Measurements from ENCODE around the gene SEMA4C. TPM values are rescaled to one million over a fixed set of nuclear protein-coding genes. Genes with fewer than 3 reads are reported as not detected.
"Not testable (repeated sequence)": the region's sequence is repeated elsewhere in the genome, so short reads cannot be mapped to it uniquely, and the experiment has no call there.

SEMA4C gene
- total RNA-seq, 1 donor from 2014 or later = 18.6 TPM

DNA sequence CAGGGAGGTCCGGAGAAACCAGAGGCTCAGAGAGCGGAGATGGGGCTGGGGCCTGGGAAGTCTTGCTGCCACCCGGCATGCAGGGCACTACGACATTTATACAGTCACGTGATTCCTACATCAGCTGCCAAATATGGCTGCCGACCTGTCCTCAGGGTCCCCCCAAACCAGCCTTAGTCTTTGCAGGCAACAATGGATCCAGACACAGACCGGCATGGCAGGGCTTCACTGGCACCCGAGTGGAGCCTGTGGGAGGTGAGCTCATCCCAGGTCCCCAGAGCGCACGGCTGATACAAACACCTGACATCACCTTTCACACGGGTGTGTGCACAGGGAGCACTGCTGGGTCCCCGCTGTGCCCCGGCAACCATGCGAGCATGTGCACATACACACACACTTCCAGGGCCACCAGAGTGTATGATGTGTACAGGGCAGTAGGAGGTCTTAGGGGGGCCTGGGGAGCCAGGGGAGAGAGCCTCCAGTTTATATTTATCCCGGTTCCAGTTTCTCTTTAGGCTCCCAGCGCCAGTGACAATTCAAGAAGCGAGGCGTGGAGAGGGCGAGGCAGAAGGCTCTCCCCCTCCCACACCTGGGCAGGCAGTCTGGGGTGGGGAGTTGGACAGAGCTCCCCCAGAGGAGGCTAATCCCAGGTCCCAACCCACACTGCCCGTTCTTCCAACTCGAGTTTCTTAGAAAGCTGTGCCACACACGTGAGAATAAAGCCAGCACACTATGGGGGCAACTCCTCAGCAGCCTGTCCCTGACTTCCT lies 2.7 kb downstream of the SEMA4C start:
- no peak for DNase-seq (ENCODE audit: low spot score)
- no peak for ATAC-seq

DNA sequence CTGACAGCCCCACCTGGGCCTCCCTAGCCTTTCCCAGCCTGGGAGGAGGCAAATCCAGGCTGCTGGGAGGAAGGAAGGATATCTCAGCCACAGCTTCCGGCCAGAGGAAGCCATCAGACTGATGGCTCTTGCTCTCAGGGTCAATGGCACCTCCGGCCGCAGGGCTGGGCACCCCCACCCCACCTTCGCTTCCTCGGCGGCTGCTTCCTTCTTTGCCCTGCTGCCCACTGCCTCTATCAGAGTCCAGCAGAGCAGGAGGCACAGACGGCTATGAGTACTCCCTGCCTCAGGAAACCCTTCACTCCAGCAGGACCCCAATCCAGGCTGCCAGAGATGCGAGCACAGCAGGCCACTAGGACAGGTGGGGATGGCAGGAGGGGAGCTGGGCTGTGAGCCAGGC lies 3.3 kb downstream of the SEMA4C start:
- DNase-seq (ENCODE audit: low spot score) (peak; percentile 48), ATAC-seq (no peak)

DNA sequence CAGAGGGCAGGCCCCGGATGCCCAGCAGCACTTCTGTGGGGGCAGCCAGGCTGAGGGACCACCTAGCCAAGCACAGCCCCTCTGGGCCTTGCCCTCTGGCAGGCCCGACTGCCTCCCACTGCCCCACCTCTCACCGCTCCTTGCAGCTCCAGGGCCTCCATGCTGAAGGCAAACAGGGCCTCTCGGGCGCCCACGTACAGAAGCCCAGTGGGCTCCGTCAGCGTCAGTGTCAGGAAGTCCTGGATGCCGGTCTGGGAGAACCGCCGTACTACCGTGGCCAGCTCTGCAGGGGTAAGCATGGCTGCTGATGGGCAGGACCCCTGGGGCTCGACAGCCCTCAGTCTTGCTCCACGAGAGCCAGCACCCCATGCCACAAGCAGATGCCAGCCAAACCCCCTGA lies 3.7 kb downstream of the SEMA4C start:
- no peak for ATAC-seq
- no peak for DNase-seq (ENCODE audit: low spot score)

DNA sequence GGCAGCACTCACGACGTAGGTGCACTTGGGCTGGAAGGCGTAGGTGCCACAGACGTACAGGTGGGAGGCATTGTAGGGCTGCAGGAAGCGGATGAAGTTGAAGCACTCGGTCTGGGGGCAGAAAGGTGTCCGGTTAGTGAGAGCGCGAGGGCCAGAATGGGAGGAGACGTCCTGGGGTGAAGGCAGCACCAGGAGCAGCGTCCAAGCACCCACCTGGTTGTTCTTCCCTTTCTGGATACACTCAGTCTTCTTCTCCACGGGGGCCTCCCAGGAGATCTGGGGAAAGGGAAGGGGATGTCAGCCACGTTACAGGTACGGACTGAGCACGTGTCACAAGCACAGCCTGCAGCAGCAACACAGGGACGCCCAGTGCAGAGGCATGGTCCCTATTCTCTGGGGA lies 4.2 kb downstream of the SEMA4C start:
- ATAC-seq (no peak), DNase-seq (ENCODE audit: low spot score) (no peak)

DNA sequence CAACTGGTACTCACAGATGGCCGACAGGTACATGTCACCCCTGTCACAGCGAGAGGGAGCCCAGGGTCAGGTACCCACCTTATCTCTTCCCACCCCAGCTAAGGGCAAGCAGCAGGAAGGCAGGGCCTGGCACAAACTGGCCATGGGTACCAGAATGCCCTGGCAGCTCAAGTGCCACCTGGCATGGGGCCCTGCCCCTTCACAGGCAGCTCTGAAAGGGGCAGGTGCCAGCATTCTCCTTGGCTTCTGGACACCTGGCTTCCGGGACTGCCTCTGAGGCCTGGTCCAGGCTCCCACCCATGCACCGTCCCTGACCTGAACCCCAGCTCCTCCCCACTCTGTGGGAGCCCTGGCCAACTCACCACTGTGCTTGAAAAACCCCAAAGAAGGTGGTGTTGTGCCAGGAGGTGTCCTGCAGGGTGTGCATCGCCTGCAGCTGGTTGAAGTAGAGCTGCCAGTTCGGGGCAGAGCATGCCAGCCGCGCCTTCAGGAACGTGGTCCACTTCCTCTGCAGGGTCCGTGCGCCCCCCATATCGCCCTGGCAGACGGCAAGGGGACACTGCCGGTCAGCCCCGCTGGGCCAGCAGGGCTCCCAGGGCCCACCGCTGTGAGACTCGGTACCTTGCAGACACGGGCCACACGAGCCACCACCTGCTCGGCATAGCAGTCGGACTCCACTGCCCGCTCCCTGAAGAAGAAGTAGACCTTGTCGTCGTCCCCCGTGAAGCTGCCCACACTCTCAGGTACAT lies 5.4 kb downstream of the SEMA4C start:
- ATAC-seq = peak; percentile 43
- DNase-seq (ENCODE audit: low spot score) = peak; percentile 88

DNA sequence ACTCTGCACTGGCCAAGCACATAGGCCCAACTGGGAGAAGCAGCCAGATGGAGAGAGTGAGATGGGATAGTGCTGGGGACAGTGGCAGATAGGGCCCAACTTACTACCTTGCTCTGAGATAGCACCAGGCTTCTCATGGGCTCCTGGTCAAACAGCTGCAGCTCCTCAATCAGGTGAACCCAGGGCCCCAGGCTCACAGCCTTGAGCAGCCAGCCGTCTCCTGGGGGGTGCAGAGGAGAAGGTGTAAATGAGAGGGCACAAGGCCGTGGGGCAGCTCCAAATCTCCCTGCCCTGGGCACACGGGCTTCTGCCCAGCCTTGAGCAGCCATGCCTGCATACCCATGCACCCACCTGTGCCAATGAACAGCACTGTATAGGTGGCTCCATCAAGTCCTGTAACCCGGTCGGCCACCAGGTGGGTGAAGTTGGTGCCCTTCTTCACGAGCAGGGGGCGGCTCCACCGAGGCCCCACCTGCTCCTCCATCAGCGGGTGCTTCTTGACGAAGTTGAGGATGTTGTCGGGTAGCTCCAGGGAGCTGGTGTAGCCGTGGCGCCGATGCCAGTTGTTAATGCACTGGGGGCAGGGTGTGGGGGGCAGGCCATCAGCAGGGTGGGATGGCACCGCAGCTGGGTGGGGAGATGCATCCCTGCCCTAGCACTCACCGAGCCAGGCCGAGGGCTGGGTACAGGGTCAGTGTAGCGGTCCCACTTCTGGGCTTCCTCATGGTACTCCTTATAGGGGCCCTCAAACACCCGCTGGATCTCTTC lies 6.1 kb downstream of the SEMA4C start:
- no peak for DNase-seq (ENCODE audit: low spot score)
- no peak for ATAC-seq

DNA sequence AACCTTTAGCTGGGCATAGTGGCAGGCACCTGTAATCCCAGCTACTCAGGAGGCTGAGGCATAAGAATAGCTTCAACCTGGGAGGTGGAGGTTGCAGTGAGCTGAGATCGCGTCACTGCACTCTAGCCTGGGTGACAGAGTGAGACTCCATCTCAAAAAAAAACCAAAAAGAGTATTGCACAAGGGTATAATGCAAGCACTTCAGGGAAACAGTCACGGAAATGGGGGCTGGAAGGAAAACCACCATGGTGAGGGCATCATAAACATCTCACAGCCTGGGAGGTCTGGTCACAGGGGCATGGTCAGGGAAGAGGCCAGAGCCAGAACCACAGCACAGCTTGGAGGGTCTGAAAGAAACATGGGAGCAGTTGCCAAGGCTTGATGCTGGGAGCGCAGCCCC lies 6.8 kb downstream of the SEMA4C start:
- not testable (repeated sequence) for DNase-seq (ENCODE audit: low spot score); ATAC-seq

DNA sequence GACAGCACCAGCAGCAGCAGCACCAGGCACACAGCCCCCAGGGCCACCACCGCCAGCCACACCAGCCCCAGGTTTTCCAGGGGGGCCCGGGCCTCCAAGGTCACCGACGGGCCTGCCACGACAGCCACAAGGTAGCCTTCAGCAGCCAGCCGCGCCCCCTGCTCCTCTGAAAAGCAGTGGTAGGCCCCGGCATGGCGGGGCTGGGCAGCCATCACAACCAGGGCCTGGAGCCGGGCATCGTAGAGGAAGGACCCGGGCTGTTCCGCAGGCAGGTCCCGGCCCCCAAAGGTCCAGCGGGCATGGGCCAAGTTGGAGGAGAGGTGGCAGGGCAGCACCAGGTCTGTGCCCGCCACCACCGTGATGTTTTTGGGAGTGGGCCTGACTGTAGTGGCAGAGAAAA lies 8.8 kb downstream of the SEMA4C start:
- no peak for ATAC-seq
- DNase-seq (ENCODE audit: low spot score) = peak; percentile 45

DNA sequence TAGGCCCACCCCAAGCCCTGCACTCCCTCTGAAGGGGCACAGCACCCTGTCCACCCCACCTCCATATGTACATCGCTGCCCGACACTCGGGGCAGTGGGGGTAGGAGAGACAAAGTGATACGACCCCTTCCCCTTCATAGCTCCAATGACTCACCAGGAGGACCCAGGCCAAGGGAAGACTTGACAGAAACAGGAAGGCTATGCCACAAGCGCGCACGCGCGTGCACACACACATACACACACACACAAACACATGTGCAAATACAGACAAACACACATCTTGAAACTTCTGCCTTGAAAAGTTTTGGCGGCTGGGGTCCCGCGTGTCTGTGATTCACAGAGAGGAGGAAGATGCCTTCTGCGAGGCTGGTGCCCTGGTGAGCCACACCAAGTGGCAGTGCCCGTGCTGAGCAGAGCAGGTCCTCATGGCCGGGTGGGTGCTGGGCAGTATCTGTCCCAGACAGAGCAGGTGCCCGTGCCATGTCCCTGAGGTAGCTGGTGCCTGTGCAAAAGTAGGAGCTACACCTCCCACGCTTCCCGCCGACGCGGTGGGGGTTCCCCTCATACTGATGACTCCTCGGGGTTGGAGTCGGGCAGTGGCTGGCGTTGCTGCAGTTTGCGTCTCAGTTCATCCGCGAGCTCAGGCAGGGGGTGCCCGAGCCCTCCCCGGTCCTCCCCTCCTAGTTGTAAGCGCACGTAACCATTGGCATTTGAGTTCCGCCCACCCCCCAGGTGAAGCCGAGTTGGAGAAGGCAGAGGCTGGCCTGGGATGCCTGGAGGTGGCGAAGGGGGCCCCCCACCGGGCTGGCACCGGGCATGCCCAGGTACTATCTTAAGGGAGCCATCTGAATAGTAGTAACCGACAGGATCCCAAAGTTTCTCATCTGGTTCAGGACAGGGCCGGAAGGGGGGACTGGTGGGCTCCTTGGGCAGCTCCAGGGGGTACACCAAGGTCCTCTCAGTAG lies 9.5 kb downstream of the SEMA4C start:
- ATAC-seq = no peak
- DNase-seq (ENCODE audit: low spot score) = peak; percentile 51

DNA sequence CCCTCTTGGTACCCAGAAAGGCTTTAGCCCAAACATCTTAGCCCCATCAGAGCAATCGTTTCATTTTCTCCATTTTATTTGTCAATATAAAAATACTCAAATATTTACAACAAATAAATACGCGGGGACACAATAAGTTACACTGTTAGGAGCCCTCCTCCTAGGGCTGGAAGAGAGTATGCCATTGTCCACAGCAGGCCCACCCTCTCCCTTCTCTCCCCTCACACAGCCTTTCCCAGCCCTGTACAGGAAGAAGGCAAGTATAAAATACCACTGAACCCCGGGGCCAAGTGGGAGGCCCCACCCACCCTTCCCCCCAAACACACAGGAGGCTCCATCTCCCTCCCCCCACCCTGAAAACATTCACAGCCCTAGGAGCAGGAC lies 10.2 kb downstream of the SEMA4C start:
- DNase-seq (ENCODE audit: low spot score) (no peak), ATAC-seq (no peak)

DNA sequence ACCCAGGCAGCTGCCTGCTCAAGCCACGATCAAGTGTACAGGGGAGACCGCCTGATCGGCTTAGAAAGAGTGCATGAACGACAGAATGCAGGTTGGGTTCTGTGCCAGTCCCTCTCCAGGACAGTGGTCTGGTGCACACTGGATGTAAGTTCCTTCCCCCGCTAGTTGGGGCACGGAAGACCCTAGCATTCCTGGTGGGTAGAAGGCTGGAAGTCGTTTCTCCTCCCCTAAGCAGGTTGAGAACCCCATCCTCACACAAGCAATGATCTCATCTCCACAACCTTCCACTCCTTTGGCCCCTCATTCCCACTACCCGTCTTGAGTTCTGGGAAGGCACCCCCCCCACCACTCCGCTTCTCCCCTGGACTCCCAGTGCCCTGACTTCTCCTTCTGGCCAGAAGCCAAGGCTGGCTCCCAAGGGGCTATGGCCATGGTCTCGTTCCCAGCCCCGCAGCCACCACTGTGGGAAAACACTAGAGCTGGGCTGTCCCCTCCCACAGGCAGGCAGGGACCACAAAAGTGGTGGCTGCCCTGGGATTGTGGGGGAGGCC lies 10.7 kb downstream of the SEMA4C start:
- no peak for ATAC-seq

DNA sequence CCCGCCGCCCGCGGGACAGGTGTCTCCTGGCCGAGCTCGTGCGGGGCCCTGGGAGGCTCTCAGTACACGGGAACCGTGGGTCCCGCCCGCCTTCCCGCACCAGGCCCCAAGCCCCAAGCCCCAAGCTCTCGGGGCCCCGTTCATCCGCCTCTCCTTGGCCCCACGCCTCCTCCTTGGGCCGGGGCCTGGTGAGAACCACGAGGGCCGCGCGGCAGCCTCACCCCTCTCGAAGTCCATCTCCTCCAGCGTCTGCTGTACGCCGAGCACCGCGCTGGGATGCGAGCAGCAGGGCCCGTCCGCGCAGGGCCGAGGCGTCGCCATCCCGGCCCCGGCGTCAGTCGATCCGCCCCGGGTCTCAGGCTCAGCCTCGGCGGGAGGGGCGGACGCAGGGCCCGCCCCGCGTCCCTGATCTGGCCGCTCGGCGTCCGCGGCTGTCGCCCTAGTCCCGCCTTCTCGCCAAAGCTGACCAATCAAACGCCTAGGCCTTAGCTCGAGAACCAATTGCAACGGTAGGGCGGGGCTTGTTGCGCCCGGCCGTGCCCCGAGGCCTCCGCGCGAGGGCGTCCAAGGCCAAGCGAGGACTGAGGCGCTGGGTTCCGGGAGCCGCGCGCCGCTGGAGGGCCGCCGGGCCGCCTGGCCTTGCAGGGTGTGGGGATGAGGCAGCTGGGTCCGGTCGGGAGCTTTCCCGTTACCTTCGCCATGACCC lies 12.1 kb downstream of the SEMA4C start, which contains the start of gene ANKRD39:
TSS of gene ANKRD39 (minus strand) at position 350 of the 706 bp plus-strand sequence. CDS start at position 321, 29 bp downstream.
- DNase-seq (ENCODE audit: low spot score) = peak; percentile 99
- peak; percentile 86 for ATAC-seq

More for the DNA sequence above, 10.7 kb downstream of the SEMA4C start:
- DNase-seq (ENCODE audit: low spot score) = peak; percentile 59

DNA sequence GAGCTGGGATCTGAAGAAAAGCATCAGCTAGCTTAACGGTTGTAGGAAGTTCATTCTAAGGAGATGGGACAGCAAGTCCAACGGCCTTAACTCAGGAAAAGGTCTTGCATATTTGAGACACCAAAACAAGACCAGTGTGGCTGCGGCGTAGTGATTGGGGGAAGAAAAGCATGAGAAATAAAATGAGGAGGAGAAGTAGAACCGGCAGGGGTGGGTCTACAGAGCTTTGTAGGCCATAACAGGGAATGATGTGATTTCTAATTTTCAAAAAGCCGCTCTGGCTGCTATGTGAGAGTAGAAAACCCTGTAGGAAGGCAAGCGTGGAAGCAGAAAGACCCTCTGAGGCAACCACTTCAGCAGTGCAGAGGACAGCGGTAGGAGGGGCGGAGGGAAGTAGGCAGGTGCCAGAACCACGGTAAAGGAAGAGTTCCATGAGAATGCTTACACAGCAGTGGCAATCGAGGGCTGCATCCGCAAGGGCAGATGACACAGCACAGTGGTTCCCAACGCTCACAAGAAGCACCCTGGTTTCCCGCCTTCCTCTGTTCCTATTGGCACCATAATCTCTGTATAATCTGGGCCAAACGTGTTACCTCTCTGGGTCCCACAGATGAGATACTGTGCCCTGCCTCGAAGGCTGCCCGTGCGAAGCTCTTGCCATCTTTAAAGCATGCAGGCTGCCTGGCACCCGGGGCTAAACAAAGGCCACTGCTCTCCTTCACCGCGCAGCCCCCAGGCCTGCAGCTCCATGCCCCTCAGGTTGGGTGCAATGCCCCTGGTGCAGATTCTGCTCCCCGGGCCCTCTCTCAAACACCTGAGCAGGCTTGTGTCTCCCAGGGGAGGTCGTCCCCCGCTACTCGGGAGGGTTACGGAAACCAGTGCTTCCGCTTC lies 12.9 kb downstream of the SEMA4C start:
- DNase-seq (ENCODE audit: low spot score) = peak; percentile 51
- peak; percentile 30 for ATAC-seq

DNA sequence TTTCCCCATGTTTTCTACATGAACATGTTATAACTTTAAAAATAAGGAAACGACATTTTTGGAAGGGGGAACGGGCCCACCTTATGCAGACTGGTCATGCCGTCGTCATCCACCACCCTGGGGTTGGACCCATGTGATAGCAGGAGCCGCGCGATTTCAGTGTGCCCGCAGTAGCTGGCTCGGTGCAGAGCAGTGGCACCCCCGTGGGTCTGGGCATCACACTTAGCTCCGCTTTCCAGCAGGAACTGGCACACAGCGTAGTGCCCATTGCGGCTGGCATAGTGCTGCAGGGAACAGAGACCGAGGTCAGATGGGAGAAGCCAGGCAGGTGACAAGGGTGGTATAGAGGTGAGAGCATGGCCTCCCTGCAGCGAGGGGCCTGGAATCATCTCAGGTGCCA lies 16.6 kb downstream of the SEMA4C start:
- ATAC-seq = no peak
- DNase-seq (ENCODE audit: low spot score) = no peak

DNA sequence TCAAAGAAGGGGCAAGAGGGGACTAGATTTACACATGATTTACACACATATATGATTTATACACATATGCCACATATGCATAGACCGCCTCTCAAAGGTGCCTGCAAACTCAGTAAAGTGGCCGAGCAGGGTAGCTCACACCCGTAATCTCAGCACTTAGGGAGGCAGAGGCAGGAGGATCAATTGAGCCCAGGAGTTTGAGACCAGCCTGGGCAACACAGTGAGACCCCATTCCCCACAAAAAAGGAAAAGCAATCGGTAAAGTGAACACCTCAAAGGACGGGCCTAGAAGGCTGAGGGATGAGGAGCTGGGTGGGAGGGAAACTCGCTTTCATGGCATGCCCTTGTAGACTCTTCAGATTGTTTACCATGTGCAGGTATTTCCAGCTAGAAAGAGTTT lies 17.2 kb downstream of the SEMA4C start:
- DNase-seq (ENCODE audit: low spot score) = no peak
- ATAC-seq = no peak

DNA sequence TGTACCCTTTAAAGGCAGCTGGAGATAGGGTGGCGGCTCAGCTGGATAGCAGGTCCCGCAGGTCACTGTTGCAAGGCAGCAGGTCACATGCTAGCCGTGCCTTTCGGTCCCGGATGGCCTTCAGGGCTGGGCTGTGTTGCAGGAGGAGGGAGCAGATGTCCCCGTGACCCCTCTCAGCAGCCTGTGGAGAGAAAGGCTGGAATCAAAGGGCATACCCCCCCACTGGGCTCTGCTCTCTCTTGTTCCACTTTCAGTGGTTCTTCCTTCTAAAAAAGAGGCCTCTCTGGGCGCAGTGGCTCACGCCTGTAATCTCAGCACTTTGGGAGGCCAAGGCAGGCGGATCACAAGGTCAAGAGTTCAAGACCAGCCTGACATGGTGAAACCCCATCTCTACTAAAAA lies 21.6 kb downstream of the SEMA4C start:
- DNase-seq (ENCODE audit: low spot score) = peak; percentile 91

DNA sequence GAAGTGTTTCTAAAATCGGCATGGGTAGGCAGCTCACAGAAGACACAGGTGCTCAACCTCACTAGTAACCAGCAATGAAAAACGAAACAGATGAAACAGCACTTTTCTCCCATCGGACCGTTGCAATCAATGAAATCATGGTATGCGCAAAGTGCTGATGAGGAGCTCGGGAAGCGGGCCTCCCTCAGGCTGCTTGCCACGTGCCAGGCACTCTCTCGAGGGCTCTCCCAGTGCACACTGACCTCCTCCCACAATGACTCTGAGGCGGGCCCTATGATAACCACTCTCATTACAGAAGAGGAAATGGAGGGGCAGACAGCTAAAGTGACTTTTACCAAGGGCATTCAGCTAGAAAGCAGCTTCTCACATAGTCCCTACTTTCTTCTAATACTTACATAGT lies 22.3 kb downstream of the SEMA4C start:
- ATAC-seq = no peak
- DNase-seq (ENCODE audit: low spot score) = no peak

More for the DNA sequence above, 21.6 kb downstream of the SEMA4C start:
- peak; percentile 98 for ATAC-seq

DNA sequence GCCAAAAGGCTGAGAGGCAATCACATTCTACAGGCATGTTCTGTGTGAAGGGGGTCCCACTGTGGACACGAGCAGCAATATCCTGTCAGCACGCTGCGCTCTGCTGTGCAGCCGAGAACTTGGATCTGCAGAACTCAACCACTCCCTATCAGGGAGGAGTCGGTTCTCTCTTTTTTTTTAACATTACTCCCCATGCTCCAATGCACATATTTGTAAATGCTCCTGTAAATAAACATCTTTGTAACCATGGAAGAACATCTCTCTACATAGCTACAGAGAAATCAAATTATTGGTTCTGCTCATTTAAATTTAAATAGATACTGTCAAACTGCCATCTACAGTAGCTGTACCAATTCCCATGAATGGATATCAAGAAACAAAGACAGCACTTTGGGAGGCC lies 23.1 kb downstream of the SEMA4C start:
- DNase-seq (ENCODE audit: low spot score) (no peak), ATAC-seq (no peak)

Measured in left lobe of liver (tissue), 2 donors.